Loucy (cell line): ENCODE results near the gene ACTG1.

Experiments
- CTCF ChIP-seq: fragments of 200-600 bp; sonication (generic); conservative IDR thresholded peaks from 2 replicates; pipeline ENCODE4 v1.5.1; 2014; ENCODE audit warnings: mild to moderate bottlenecking, antibody characterized with exemption, low read length
- EZH2phosphoT487 ChIP-seq: fragments of 200-600 bp; IDR thresholded peaks from 2 replicates; pipeline ENCODE4 v1.6.1; 2018; ENCODE audit warnings: antibody characterized with exemption, mild to moderate bottlenecking, moderate library complexity, borderline replicate concordance

GRCh38 chr17:81528651-81529436 is 16.2 kb upstream of the ACTG1 start:
- TF ChIP-seq CTCF (no peak), EZH2phosphoT487 (no peak)
